Motor neuron (in vitro differentiated cells): ENCODE results near the gene NF1. TPM values are rescaled to one million over a fixed set of nuclear protein-coding genes. Genes with fewer than 3 reads are reported as not detected.

Experiments used
- ATAC-seq, 8 experiments: fragments of 200-7000 bp; cut with Tn5 transposase; replicated peaks in 6 of 8; 2 replicates each; pipeline ENCODE4 v1.8.0; 2021; ENCODE audit warnings: mild to moderate bottlenecking in 8 of 8, moderate library complexity in 8 of 8
- H3K27ac ChIP-seq, 2 donors: fragments of 250-450 bp; sonication (Bioruptor Pico); 2 replicates each; pipeline ENCODE4 v1.9.0; 2021; ENCODE audit warnings: antibody characterized with exemption in 2 of 2, mild to moderate bottlenecking in 2 of 2, moderate library complexity in 1 of 2
- H3K4me1 ChIP-seq, 2 donors: fragments of 250-450 bp; sonication (Bioruptor Pico); replicated peaks in 1 of 2; 2 replicates each; pipeline ENCODE4 v1.6.1; 2021; ENCODE audit warnings: antibody characterized with exemption in 2 of 2, mild to moderate bottlenecking in 2 of 2, moderate library complexity in 1 of 2
- H3K4me3 ChIP-seq, 5 donors: fragments of 250-450 bp; sonication (Bioruptor Pico); 2 replicates each; pipeline ENCODE4 v1.9.0; 2021; ENCODE audit warnings: antibody characterized with exemption in 5 of 5, mild to moderate bottlenecking in 5 of 5, moderate library complexity in 4 of 5
- WGBS, 10 experiments: fragments of 450-650 bp; shearing (Covaris generic); methylation state at CpG; one replicate each; pipeline ENCODE4 v1.0.0; 2022; 5-methylcytosine and 5-hydroxymethylcytosine counted together
- in situ Hi-C, 9 experiments: fragments of 400-800 bp; cut with MboI; loops; one replicate each; pipeline ENCODE4 v1.15.0; 2021; ENCODE audit warnings: low sequenced_read_pairs in 9 of 9, low pct_unique_long_range_greater_than_20kb in 2 of 9; ENCODE audit not compliant: unreplicated experiment in 9 of 9
- total RNA-seq, 8 experiments: library from RNA; unstranded; fragments of 300-600 nt; gene quantifications; 2 replicates each; pipeline versions ENCODE4 v1.2.3 to v1.2.4, GENCODE V29; 2022

Gene NF1
- total RNA-seq, 8 experiments from 2014 or later, result 32.1 to 158 (median 50.6) TPM

GRCh38 chr17:31231852-31232251, 137.1 kb downstream of the NF1 start:
- H3K4me3 ChIP-seq, result no peak overlapping the region
- in situ Hi-C loops, result no loop called here
- no peak overlapping the region for H3K27ac ChIP-seq
- no peaks in the 10 kb centered on the region for H3K4me1 ChIP-seq
- ATAC-seq, result no peak

DNA sequence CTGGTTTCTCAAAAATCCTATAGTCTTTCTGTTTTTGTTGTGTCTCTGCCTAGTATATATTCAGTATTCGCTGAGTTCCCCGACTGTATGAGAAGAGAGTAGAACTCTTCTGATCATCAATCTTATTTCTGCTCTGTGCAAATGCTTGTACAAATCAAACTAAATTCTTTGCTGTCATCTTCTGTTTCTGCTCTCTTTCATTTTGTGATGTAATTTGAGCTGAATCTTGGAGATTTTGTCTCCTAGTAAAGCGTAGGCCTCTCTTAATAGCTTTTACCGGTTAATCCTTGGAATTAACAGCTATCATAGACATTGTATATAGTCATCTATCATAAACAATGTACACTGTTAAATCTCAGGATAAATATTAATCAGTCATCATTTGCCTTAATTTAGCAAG, 140.3 kb downstream of the NF1 start:
- WGBS, 10 experiments, result 84 to 100% (median 96%) methylated on average over 2 to 4 of the region's 4 CpGs
- no peak overlapping the region for H3K27ac ChIP-seq
- no peaks in the 10 kb centered on the region for H3K4me1 ChIP-seq
- no peak overlapping the region for H3K4me3 ChIP-seq
- in situ Hi-C loops, result no loop called here
- no peak for ATAC-seq

GRCh38 chr17:31236137-31236536, 141.4 kb downstream of the NF1 start:
- Histone ChIP-seq H3K4me3 (no peak overlapping the region), H3K27ac (no peak overlapping the region), H3K4me1 (no peaks in the 10 kb centered on the region)
- ATAC-seq, result peak in 3 of 8 experiments; percentile 77 to 80 (median 78)
- in situ Hi-C loops, result no loop called here
- WGBS, 10 experiments, result 31 to 100% (median 93%) methylated on average over 1 to 3 of the region's 3 CpGs; no CpG with 5 or more reads in 1 of the 10 experiments

- ATAC-seq, result peak in 3 of 8 experiments; percentile 27 to 95 (median 36)
- Histone ChIP-seq H3K4me1 (no peaks in the 10 kb centered on the region), H3K27ac (no peak overlapping the region), H3K4me3 (no peak overlapping the region)
- WGBS, 10 experiments, result 0 to 97% (median 83%) methylated on average over 1 to 3 of the region's 3 CpGs
- in situ Hi-C loops, result no loop called here
Measured at GRCh38 chr17:31236712-31237111, 141.9 kb downstream of the NF1 start.

DNA sequence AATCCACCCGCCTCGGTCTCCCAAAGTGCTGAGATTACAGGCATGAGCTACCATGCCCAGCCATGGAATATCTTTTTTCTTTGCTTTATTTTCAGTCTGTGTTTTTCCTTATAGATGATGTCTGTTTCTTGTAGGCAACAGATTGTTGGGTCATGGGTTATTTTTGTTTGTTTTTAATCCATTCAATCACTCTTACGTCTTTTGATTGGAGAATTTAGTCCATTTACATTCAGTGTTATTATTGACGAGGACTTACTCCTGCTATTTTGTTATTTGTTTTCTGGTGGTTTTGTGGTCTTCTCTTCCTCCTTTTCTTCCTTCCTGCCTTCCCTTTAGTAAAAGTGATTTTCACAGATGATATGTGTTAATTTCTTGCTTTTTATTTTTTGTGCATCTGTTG, 146.3 kb downstream of the NF1 start:
- in situ Hi-C loops, result no loop called here

DNA sequence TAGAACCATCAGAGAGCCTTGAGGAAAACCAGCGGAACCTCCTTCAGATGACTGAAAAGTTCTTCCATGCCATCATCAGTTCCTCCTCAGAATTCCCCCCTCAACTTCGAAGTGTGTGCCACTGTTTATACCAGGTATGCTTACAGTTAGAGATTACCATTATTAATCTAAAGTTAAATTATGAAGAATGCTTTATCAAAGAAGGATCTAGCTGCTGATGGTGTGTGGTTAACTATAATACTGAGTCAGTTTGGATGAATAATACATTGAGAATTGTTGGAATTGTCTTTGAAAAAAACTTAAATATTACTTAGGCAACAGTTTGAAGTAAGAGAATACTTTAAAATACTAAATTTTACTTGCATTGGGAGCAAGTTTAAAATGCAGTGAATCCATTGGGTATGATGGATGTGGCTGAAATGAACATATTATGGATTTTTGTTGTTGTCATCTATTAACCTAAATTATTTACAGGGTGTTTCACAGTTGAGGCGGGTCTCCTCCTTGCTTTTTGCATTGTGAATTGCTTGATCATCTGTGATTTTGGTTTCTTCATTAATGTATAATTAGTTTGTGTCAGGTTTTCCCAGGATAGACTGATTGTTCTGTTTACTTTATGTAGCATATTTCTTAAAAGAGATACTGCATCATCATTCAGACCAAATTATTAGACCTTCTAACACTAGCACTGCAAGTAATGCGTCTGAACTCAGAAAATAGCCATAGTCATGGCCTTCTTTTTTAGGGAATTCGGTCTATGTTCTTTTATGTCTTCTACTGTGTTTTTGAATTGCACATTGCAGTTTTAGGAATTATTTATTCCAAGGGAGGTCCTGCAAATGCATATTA, 154.4 kb downstream of the NF1 start:
- Histone ChIP-seq H3K4me1 (no peaks in the 10 kb centered on the region), H3K4me3 (no peak overlapping the region), H3K27ac (no peak overlapping the region)
- WGBS, 10 experiments, result 9 to 100% (median 87%) methylated on average over 1 to 5 of the region's 5 CpGs
- in situ Hi-C loops, result no loop called here
- ATAC-seq, result peak in 3 of 8 experiments; percentile 70 to 77 (median 74)

More for the DNA sequence above, 146.3 kb downstream of the NF1 start:
- Histone ChIP-seq H3K4me1 (no peaks in the 10 kb centered on the region), H3K4me3 (no peak overlapping the region), H3K27ac (no peak overlapping the region)
- 82 to 100% (median 95%) methylated on average over 1 to 4 of the region's 4 CpGs for WGBS, 10 experiments
- ATAC-seq, result no peak

- no peak overlapping the region for H3K27ac ChIP-seq
- in situ Hi-C loops, result no loop called here
- no peaks in the 10 kb centered on the region for H3K4me1 ChIP-seq
- ATAC-seq, result peak in 4 of 8 experiments; percentile 29 to 83 (median 76)
- no peak overlapping the region for H3K4me3 ChIP-seq
- WGBS, 10 experiments, result 0 to 100% (median 48%) methylated on average over 1 to 4 of the region's 4 CpGs
Measured at GRCh38 chr17:31249835-31250141, 155.0 kb downstream of the NF1 start.

- in situ Hi-C loops, result no loop called here
- WGBS, 10 experiments, result 17 to 100% (median 54%) methylated on average over 1 of the region's 1 CpG; no CpG with 5 or more reads in 2 of the 10 experiments
- no peak overlapping the region for H3K27ac ChIP-seq
Measured at GRCh38 chr17:31250229-31250628, 155.5 kb downstream of the NF1 start.

DNA sequence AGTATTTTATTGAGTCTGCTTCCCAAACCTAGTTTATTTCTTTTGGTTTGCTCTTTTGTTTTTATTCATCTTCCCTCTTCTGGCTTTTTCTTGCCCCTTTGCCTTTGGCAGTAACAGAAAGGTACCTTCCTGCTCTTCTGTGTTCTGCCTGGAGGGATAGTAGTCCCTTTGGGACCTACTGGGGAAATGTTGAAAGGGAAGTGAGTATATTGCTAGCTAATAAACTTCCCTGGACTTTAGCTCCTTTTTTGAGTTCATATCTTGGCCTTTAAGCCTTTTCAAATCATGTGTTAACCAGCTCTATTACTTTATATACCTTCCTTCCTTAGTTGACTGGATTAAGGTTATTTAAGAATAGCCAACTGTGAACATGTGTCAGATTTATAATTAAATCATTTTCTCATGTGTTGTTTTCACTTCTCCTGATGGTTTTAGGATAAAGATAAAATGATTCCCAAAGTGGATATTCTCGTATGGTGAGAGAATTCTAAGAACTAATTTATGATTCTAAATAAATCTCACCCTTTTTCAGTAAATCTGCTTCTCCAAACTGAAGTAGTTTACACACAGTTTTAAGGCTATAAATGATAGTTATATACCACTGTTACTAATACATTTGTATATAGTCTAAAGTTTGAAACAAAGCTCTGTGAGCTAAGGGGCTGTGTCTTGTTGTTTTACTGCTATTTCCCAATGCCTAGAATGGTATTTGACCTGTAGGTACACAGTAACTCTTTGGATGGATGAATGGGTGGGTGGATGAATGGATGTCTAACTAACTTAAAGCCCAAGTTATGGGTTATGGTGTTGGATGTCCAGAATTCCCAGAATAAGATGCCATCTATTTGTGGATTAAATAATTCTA, 156.6 kb downstream of the NF1 start:
- H3K4me3 ChIP-seq, result no peak overlapping the region
- ATAC-seq, result no peak
- H3K4me1 ChIP-seq, result no peaks in the 10 kb centered on the region
- in situ Hi-C loops, result no loop called here
- H3K27ac ChIP-seq, result no peak overlapping the region
- 60 to 100% (median 100%) methylated on average over 1 of the region's 1 CpG; no CpG with 5 or more reads in 1 of the 10 experiments for WGBS, 10 experiments

More at GRCh38 chr17:31250229-31250628, 155.5 kb downstream of the NF1 start:
- H3K4me1 ChIP-seq, result no peaks in the 10 kb centered on the region
- no peak for ATAC-seq
- H3K4me3 ChIP-seq, result no peak overlapping the region

DNA sequence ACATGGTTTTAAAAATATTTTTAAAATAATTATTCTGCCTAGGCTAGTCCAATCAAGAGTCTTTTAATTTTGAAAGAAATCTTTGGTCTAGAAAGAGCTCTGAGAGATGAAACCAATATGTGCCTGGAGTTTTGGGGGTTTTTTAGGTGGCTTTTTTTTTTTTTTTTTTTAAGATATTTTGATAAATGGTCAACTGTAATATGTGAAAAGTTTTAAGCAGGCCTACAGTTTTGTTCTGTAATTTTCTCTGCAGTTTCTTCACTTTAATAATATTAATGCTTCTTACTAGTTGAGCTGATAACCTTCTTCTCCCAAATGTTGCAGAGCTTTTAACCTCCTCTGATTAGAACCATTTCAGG, 157.2 kb downstream of the NF1 start:
- H3K4me3 ChIP-seq, result no peak overlapping the region
- H3K4me1 ChIP-seq, result no peaks in the 10 kb centered on the region
- no peak for ATAC-seq
- no peak overlapping the region for H3K27ac ChIP-seq
- in situ Hi-C loops, result no loop called here

- Histone ChIP-seq H3K27ac (no peak overlapping the region), H3K4me3 (no peak overlapping the region), H3K4me1 (no peaks in the 10 kb centered on the region)
- ATAC-seq, result no peak
- WGBS, 10 experiments, result 0 to 100% (median 78%) methylated on average over 1 of the region's 1 CpG; no CpG with 5 or more reads in 5 of the 10 experiments
- in situ Hi-C loops, result no loop called here
Measured at GRCh38 chr17:31252741-31253140, 158.0 kb downstream of the NF1 start.

GRCh38 chr17:31254654-31255053, 159.9 kb downstream of the NF1 start:
- in situ Hi-C loops, result no loop called here
- no peaks in the 10 kb centered on the region for H3K4me1 ChIP-seq
- WGBS, 10 experiments, result 78 to 100% (median 96%) methylated on average over 1 to 2 of the region's 2 CpGs
- ATAC-seq, result no peak
- no peak overlapping the region for H3K4me3 ChIP-seq
- no peak overlapping the region for H3K27ac ChIP-seq

- in situ Hi-C loops, result no loop called here
- Histone ChIP-seq H3K4me3 (no peak overlapping the region), H3K4me1 (no peaks in the 10 kb centered on the region), H3K27ac (no peak overlapping the region)
- peak in 1 of 8 experiments; percentile 17 for ATAC-seq
- 41 to 100% (median 71%) methylated on average over 1 to 3 of the region's 3 CpGs; no CpG with 5 or more reads in 4 of the 10 experiments for WGBS, 10 experiments
Measured at GRCh38 chr17:31256936-31257335, 162.2 kb downstream of the NF1 start.
